ENCODE results near the gene PAK5.

The PAK5 gene

DNA sequence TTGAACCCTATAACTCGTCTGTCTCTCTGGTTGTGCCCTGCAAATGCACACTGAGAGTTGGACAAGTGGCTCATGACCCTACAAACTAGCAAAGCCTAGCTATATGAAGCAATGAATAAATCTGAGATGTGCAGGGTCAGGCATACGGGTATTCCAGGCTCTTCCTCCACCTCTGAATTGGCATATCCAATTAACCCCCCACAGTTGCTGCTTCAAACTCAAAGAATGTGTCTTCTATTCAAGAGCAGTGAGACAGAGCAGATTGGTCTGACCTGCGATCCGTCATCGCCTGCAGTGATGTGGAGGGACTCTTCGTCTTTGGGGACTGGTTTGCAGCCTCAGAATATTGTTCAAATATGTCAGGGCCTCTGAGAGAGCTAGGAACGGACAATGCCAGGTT, 264.7 kb downstream of the PAK5 start:
- DNase-seq, result no peak

DNA sequence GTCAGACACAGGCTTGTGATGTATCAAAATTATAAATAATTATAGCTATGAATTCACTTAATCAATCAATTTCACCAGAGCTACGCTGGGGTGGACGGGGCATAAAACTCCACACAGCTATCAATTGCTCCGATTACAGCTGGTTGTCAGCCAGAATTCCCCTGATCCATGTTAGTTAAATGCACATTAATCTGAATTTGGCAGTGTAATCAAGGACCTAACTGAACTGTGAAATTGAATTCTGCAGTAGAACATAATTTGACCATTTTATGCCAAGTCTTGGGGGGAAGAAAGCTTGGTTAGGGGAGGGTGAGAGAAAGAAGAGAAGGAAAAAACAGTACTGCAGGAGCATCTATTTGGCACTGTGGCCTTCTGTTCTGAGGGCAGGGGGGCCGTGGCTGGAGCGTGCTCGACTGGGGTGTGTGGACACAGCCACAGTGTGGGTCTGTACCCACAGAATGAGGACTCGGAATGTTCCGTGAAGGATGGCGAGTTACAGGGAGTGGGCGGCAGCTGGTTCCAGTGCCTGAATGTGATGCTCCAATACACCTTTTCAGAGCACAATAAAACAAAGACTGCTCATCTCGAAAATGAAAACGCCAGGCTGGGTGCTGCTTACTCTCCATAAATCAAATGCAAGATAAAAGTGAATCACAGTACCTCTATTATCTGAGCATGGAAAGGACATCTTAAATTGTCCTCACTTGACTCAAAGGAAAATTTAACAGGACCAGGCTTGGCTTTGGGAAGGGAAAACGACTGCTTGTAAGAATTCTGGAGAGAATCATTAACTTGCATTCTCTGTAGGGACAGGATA, 265.3 kb downstream of the PAK5 start:
- DNase-seq, result no peak

DNA sequence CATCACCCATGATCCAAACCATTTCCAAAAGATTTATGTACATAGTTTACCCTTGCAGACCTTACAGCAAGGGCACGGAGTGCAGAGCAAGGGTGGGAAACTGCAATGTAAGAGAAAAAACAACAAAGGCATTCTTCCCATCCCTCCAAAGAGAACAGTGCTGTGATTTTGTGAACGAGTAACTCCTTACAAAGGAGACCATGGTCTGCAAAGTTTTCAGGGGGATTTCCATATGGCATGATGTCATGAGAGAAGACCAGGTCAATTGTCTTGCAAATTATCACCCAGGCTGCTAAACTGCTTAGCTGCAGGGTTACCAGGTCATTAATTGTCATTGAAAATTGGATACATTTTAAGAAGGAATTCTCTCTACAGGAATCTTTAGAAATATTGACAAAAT, 266.2 kb downstream of the PAK5 start:
- no peak for DNase-seq

DNA sequence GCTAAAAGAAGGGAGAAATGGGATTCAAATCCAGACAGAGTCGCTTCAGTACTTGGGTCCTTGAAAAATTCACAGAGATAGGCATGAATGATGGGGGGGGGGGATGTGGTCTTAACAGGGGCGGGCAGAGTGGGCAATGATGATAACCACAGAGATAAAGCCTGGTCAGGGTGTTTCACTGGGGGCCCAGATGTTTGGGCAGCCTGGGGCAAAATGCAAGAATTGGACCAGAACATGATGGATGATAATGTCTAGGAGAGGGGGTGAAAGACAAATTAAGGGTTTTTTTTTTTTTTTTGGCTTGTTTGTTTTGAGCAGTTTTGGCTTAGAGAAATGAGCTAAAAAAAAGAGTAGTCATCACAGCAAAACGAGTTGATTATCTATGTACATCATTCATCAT, 267.1 kb downstream of the PAK5 start:
- no peak for DNase-seq

DNA sequence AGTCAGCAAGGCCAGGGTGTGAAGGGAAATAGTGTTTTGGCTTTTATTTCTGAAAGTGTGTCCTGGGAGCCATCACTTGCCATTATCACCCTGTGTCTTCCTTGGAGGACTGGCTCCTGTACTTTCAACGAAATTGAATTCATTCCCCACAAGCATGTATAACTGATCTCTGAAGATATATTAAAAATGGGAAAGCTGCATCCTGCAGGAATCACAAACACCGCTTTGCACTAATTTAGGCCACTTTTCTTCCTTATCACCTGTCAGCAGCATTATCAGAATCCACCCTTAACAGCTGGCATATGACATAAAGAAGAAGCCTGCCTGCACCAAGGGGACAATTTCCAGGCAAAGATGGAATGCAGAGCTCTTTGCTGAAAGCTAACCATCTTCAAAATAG, 268.3 kb downstream of the PAK5 start:
- DNase-seq, result no peak

DNA sequence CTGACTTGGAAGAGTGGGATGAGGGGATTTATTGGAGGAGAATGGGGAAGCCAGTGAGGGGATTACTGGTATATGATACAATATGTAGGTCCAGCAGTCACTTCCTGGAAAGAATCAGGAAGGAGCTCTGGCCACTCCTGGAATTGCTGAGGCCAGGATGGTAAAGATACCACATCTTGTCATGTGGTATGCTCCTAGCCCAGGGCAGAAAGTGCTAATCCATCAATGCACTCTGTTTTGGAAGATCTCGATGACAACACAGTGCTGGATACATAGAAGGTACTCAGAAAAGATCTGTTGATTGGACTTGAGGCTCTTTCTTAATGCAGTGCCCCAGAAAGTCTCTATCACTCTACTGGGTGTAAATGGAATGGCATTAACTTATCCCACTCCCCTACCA, 271.9 kb downstream of the PAK5 start:
- DNase-seq, result no peak

DNA sequence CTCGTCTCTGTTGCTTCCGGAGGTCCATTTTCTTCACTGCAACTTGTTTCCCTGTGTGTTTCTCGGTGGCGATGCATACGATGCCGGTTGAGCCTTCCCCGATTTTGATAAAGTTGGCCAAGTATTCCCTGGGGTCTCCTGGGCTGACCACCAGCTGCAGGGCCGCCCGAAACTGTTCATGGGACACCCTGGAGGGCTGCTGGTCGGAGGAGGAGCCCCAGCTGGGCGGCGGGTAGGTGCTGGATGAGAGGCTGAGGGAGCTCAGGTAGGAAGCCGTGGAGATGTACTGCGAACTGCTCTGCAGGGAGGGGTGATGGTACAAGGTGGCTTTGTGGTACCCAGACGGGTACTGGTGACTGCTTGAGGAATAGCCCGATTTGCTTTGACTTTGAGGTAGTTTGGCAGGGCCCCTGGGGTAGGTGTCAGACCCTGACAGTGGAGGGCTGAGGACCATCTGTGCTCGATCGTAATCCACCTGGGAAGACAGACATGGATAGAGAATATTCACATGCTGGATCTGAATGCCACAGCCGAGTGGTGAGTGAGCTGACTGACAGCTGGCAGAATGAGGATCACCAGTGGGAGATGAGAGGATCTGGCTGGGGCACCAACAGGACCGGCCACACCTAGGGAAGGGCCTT, 272.8 kb downstream of the PAK5 start:
- DNase-seq, result no peak

DNA sequence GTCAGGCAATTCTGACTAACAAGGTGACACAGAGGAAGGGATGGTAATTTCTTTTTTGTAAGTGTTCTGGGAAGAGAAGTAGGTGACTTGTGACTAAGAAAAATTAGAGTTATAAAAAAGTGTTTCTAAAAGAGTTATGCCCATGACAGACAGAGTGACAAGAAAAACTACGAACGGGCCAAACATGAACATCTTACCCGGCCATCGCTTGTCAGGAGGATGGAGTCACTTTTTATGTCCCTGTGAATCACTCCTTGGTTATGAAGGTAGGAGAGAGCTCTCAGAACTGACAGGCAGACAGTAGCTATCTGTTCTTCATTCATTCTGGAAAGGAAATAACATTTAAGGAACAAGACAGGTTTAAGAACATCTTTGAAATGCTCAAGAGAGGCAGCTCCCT, 281.5 kb downstream of the PAK5 start:
- no peak for DNase-seq

DNA sequence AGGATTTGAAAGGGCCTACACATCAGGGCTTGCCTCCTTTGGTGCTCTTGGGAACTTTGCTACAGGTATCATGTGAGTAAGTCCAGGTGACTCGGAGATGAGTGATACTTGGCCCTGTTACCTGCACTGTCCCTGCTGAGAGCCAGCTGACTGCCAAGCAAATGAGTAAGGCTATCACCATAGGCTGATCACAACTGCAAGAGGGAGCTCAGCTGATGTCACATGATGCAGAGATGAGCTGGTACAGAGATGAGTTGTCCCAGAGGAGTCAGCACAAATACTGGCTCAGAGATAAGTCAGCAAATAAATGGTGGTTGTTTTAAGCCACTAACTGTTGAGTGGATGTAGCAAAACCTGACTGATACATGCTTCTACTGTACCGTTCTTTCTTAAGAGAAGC, 283.1 kb downstream of the PAK5 start:
- DNase-seq, result peak; percentile 1

DNA sequence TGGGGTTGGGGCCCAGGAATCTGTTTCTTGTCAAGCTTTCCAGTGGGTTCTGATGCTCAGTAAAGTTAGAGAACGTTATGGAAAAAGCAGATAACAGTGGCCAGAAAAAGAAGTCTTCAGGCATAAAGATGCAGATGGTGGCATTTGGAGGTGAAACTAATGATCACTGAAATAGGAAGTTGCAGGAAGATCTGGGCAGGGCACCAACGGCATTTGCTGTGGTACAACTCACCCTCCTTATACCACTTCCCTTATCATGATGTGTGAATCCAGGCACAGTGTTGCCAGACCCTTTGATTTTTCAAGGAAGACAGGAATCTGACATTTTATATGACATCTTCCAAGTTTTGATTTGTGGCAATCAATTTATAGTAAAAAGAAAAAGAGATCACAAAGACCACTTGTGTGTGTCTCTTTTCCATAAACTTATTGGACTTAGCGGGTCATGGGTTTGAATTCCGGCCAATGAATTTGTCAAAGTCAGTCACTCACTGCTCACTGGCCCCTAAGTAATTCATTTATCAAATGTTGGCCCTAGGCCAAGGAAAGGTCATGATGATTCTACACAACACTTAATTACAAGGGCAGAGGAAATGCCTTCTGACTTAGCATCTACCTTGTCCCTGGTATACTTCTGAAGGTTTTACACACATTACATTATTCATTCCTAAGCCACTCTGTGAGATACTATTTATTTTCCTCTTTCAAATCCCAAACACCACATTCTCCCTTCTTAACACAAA, 286.9 kb downstream of the PAK5 start:
- no peak for DNase-seq

DNA sequence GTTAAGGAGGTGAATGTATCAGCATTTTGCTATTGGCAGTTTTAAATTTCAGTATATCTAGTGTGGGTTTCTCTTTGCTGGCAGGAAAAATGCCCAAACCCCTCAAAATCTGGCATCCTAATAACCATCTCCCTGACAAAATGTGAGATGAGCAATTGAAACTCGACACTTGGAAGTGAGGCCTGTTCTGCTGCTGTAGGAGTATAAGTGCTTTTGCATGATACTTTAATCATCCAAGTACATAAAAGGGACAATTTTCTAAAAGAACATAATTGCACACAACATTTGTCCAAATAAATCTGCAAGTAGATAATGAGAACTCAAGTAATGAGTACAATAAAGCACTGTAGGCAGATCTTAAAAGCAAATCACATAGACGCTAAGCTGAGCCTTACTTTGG, 288.0 kb downstream of the PAK5 start:
- DNase-seq, result no peak

DNA sequence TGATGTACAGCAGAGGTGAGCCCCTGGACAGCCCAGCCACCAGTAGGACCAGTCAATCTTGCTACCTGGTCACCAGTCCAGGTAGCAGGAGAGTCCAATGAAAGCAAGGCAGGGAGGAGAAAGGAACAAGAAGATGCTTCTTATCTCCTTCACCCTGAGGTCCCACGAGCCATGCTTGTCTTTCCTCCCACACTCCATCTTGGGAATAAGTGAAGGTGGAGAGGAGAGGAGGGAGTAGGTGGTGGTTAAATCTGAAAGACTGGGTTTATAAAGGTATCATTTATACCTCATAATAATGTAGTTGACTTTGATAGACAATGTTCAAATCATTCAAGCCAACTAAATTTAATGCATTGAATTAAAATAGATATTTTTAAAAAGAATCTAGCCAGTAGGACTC, 288.6 kb downstream of the PAK5 start:
- DNase-seq, result no peak

DNA sequence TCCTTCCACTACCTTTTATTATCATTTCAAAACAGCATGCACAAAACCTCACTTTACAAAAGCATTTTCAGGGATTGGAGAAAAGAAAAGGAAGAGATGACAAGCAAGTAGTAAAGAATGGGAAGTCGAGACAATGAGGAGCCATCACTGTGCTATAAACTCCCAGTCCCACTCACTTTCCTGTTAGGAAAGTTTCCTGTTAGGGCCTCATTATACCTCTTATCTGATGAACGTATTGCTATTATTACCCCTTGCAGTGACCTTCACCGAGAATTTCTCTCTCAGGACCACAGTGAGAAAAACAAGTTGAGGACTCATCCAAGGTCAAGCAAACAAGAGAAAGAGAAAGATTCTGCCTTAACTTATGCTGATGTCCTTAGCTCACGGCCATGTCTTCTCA, 295.7 kb downstream of the PAK5 start:
- no peak for DNase-seq

DNA sequence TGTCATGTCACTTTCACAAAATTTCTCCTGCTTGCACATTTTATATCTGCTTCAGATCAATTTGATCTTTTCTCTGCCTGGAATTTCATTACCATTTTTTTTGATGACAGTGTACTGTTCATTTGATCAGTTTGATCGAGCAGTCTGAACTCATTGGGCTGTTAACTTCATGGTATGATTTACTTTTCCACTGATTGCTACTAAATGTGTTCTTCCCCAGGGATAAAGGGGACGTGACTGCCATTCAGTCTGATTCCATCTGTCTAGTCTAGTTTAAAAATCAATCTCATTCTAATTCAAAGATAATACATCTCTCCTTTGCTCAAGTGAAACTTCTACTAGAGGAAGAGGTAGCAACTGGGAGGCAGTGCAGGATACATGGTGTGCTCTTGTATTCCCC, 303.4 kb downstream of the PAK5 start:
- no peak for DNase-seq

DNA sequence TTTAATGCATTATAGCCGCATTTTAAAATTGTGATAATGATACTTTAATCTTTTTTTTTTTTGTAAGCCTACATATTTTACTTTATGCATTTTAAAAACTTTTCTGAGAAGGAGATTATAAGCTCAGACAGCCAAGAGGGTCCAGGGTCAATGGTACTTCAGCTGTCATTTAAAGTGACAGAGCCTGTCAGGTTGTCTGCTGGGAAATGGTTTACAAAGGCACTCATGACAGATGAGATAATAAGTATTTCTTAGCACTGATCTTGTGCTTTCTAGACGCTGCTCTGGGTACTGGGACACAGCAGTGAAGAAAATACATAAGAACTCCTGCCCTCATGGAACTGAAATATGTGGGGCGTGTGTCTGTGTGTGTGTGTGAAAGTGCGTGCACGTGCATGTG, 304.9 kb downstream of the PAK5 start:
- no peak for DNase-seq

DNA sequence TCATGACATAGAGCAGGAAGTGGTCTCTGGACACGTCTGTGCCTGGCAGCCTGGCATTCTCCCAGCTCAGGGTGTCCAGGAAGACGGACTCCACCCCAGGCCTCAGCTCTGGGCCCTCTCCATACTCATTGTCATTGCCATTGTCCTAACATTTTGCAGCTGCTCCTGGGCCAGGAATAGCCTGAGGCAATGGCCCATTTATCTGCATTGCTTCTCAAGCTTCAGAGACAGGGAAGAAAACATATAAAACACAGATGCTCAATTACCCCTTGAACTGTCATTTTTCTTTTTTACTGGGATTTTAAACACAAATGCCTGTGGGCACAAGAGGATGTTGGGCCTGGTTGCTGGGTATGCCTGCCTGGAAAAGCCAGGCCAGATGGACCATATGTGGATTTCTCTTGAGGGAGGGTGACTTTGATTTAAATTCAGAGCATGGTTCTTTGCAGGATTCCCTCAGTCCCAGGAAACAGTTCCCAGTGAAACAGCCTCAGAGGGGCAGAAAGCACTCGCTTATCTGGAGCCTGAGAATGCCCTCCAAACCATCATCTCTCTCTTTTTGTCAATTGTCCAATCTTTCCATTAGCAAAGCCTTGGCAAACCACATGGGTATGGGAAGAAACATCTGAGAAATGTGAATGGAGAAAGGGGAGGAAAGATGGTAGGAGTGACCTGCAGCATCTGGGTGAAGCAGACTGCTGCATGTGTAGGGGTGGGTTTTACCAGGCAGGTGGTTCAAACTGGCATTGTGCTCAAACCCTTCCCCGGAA, 306.6 kb downstream of the PAK5 start:
- DNase-seq, result no peak

DNA sequence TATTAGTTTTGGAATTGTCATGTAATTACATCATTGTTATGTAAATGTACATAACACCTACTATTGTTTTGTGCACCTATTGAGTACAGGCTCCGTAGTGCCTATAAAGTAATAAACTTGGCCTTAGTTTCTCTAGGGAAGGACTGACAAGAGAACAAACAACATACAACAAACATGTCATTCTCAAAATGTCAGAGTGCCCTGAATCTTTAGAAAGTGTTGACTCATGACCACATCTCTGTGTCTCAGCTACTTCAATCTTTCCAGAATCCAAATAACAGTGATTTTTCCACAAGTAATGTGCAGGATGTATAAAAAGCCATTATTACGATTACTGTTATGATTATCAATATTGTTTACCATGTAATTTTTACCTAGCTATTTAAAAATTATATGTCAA, 307.3 kb downstream of the PAK5 start:
- DNase-seq, result no peak

DNA sequence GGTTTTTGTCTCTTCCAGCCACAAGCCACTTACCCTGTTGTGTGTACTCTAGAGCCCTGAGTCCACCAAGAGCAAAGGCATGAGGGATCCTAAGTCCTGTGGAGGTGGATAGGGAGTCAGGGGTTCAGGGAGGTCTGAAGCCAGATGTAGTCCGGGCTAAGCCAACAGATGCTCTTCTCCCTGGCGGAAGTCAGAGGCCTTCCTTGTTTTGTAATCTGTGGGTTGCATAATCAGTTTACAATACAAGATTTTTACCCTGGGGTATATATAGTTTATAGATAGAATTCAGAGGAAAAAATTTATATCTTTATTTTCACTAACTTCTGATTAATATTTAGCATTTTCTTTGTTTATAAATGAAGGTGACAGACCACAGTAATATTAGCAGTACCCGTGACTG, 315.2 kb downstream of the PAK5 start:
- no peak for DNase-seq

DNA sequence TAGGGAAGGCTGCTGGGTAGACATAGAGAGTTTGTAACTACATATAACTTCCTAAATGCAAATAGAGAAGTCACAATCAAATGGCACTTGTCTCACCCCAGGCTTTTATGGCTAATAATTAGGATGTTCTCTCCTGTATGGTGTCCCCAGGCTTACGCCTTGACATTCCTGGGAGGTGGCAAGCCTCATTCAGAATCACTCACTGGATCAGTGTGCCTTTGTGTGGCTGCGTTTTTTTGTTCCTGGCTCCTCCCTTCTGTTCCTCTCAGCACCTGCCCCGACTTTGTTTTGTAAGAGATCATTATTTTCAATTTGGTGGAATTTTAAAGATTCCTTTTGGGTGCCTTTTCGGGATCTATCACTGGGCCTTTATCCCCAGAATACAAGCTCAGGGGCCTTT, 318.8 kb downstream of the PAK5 start:
- no peak for DNase-seq

DNA sequence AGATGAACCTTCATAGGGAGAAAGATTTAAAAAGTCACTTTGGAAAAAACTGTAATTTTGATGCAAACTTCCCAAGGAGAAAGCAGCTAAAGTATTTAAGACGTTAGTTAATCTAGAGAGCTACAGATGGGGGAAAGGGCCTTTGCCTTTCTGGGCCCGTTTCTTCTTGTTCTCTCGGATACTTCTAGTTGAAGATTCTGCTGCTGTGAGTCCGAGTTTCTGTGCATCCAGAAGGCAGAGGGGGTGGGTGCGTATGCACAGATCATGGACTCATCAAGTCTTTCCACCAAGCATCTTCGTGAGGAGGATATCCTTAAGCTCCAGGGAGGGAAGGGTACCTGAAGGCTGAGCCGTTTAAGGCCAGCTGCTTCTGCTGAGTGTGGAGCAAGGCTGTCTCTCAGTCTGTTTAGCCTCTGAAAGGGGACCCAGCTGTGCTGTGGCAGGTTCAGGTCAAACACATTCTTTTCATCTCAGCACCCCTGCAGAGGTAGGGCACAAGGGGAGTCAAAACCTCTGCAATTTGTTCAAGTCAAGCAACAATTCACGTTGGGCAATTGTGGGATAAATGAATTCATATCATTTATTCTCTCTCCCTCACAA, 320.2 kb downstream of the PAK5 start:
- no peak for DNase-seq

DNA sequence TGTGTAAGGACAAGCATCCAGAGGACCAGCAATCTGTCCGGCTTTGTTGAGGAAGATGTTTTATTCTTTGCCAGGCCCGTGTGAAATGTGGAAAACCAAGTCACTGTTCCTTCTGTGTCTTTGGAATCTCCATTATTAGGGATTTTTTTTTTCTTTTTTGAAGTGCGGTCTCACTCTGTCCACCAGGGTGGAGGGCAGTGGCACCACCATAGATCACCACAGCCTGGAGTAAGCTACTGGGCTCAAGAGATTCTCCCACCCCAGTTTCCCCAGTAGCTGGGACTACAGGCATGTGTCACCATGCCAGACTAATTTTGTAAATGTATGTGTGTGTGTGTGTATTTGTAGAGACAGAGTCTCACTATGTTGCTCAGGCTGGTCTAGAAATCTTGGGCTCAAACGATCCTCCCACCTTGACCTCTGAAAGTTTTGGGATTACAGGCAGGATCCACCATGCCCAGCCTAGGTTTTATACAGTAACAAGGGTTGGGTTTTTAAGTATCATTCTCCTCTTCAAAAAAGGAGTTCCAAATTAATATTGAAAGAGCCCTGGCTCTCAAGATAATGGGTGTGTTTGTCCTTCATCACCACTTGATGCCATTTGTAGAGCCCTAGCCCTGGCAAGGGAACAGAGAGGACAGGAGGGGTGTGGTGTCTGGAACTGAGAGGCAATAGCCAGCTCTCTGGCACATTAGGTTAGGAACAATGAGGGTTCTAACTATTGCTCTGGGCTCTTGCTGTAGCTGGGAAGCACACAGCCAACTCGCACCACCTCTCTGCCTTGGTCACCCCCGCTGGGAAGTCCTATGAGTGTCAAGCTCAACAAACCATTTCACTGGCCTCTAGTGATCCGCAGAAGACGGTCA, 321.3 kb downstream of the PAK5 start:
- no peak for DNase-seq
